ENCODE results near the gene RNF214.

- TF ChIP-seq POLR2AphosphoS5 (IDR thresholded peaks at IDR 0.05; ENCODE audit: low read depth, low read length) (no peak), TAF1 (IDR thresholded peaks at IDR 0.05; ENCODE audit: low read depth, low read length) (no peak), POLR2A (IDR thresholded peaks at IDR 0.05; ENCODE audit: low read depth, low read length) (no peak), SPI1 (IDR thresholded peaks at IDR 0.05; ENCODE audit: low read depth, low read length) (peak; percentile 82), POU2F2 (IDR thresholded peaks at IDR 0.05; ENCODE audit: low read depth, low read length) (no peak), PAX5 (IDR thresholded peaks at IDR 0.05; ENCODE audit: insufficient read depth, low read length, severe bottlenecking) (no peak)
These were observed 69.8 kb downstream of the RNF214 start for GRCh38 chr11:117302228-117302627.
